Measurements from ENCODE around the gene RXRG. TPM values are rescaled to one million over a fixed set of nuclear protein-coding genes. Genes with fewer than 3 reads are reported as not detected.

The RXRG gene
- total RNA-seq, 1 experiment from 2014 or later, result not detected

DNA sequence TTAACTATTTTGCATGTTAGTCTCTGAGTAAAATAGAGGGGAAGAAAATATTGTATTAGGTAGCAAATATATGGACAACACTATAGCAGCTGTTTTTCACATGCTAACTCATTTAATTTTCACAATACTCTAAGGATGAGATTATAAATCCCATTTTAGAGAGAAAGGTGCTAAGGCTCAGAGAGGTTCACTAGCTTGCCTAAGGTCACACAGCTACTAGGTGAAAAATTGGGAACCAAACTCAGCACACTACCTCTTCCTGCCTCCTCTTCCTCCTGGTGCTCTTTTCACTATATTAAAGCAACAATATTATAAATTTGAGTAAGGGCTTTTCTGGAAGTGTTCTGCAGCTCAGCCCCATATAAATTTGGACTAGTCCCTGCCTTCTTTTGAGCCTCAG is 2.3 kb downstream of the RXRG start:
- no peaks in the 10 kb centered on the region for H3K4me1 ChIP-seq (ENCODE audit: control insufficient read depth in 1 of 2, insufficient read depth in 2 of 2, low read length in 2 of 2)
- ChIA-PET CTCF (interaction anchor here (1.2 kb wide), 1 partner anchor 297 kb away, joined by 3 read pairs; no protein-coding TSS in a partner anchor), POLR2A (no interaction called here), RAD21 (ENCODE audit: low non-redundant PET in 1 of 2, low total read pairs in 2 of 2, uncharacterized antibody in 2 of 2, unreplicated experiment in 2 of 2) (no interaction called here)
- peaks cover 79% of the 10 kb centered on the region for H3K27me3 ChIP-seq (ENCODE audit: insufficient read depth, low read length)
- no peak overlapping the region for H2AFZ ChIP-seq (ENCODE audit: low read depth, low read length, poor library complexity, severe bottlenecking)
- H3K4me3 ChIP-seq (replicated peaks in 1 of 2; ENCODE audit: low read depth in 1 of 2, low read length in 2 of 2), result no peak overlapping the region
- DNase-seq (ENCODE audit: low read depth, low spot score) (no peak), ATAC-seq (no peak)
- no peaks in the 10 kb centered on the region for H3K79me2 ChIP-seq (ENCODE audit: insufficient read depth, low read length)
- H3K36me3 ChIP-seq (ENCODE audit: control insufficient read depth in 1 of 2, insufficient read depth in 2 of 2, low read length in 2 of 2), result no peaks in the 10 kb centered on the region
- H3K9me3 ChIP-seq (ENCODE audit: control insufficient read depth in 1 of 2, insufficient read depth in 1 of 2, low read depth in 1 of 2, low read length in 2 of 2), result no peaks in the 10 kb centered on the region
- no peaks in the 10 kb centered on the region for H3K9me2 ChIP-seq (ENCODE audit: insufficient read depth)
- BruUV-seq (replicated peaks), result no TSS peak
- intact Hi-C loops (cut with micrococcal nuclease), result no loop called here
- no peaks in the 10 kb centered on the region for H4K20me1 ChIP-seq (ENCODE audit: insufficient read depth)
- TF ChIP-seq JUND (IDR thresholded peaks at IDR 0.05) (no peak), RAD21 (IDR thresholded peaks at IDR 0.05; ENCODE audit: low read depth) (no peak), ELF1 (IDR thresholded peaks at IDR 0.05; ENCODE audit: borderline replicate concordance, low read depth) (no peak), CBX3 (IDR thresholded peaks at IDR 0.05; ENCODE audit: low read depth) (no peak), EZH2 (IDR thresholded peaks at IDR 0.05) (no peak), ATF3 (IDR thresholded peaks at IDR 0.05) (no peak), YY1 (IDR thresholded peaks at IDR 0.05; ENCODE audit: extremely low read depth, insufficient replicate concordance, low read depth, low read length) (no peak), TCF7L2 (IDR thresholded peaks at IDR 0.05; ENCODE audit: borderline replicate concordance, extremely low read depth, insufficient read depth, insufficient read length) (no peak), ZBTB33 (IDR thresholded peaks at IDR 0.05; ENCODE audit: extremely low read depth, insufficient replicate concordance, low read length) (no peak), FOSL1 (IDR thresholded peaks at IDR 0.05; ENCODE audit: low read depth) (no peak), SIN3A (IDR thresholded peaks at IDR 0.05; ENCODE audit: low read depth) (no peak), CEBPB (IDR thresholded peaks at IDR 0.05; ENCODE audit: low read depth) (no peak)
- TF ChIP-seq, protein P1, sequence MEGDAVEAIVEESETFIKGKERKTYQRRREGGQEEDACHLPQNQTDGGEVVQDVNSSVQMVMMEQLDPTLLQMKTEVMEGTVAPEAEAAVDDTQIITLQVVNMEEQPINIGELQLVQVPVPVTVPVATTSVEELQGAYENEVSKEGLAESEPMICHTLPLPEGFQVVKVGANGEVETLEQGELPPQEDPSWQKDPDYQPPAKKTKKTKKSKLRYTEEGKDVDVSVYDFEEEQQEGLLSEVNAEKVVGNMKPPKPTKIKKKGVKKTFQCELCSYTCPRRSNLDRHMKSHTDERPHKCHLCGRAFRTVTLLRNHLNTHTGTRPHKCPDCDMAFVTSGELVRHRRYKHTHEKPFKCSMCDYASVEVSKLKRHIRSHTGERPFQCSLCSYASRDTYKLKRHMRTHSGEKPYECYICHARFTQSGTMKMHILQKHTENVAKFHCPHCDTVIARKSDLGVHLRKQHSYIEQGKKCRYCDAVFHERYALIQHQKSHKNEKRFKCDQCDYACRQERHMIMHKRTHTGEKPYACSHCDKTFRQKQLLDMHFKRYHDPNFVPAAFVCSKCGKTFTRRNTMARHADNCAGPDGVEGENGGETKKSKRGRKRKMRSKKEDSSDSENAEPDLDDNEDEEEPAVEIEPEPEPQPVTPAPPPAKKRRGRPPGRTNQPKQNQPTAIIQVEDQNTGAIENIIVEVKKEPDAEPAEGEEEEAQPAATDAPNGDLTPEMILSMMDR (IDR thresholded peaks at IDR 0.05 in 2 of 3, conservative IDR thresholded peaks at IDR 0.05 in 1 of 3; ENCODE audit: borderline replicate concordance in 1 of 3, insufficient read depth in 1 of 3, low read depth in 2 of 3, low read length in 2 of 3), result no peak
- no peak overlapping the region for H3K9ac ChIP-seq (ENCODE audit: low read length)
- H3K4me2 ChIP-seq (ENCODE audit: low read length), result no peak overlapping the region
- H3K27ac ChIP-seq (ENCODE audit: low read depth, low read length), result no peak overlapping the region

Data from HCT116 (cell line).